Mesenteric fat pad (tissue), 1 donor: Measurements from ENCODE around the gene SYNCRIP. TPM values are rescaled to one million over a fixed set of nuclear protein-coding genes. Genes with fewer than 3 reads are reported as not detected.
"Not testable (repeated sequence)": the region's sequence is repeated elsewhere in the genome, so short reads cannot be mapped to it uniquely, and the experiment has no call there.

ENCODE experiments used
- DNase-seq: peaks from one replicate; pipeline ENCODE4 v3.0.0-alpha.2; 2020; ENCODE audit warnings: low spot score
- total RNA-seq: library from RNA; stranded (reverse); fragmentation: NEBNext Ultra II Directional; extraction: Animal tissue kit (Norgen Biotek cat#: 25700); gene quantifications from one replicate; pipeline ENCODE4 v1.2.1, GENCODE V29; 2021
- donor health status: DM: yes; HTN: yes; CAD: no.

Gene SYNCRIP
- total RNA-seq, 1 donor from 2014 or later: 98.4 TPM

- DNase-seq: no peak
Observed at GRCh38 chr6:85670573-85670972, 27.9 kb upstream of the SYNCRIP start.

- no peak for DNase-seq
Observed at GRCh38 chr6:85669735-85670194, 27.1 kb upstream of the SYNCRIP start.

DNA sequence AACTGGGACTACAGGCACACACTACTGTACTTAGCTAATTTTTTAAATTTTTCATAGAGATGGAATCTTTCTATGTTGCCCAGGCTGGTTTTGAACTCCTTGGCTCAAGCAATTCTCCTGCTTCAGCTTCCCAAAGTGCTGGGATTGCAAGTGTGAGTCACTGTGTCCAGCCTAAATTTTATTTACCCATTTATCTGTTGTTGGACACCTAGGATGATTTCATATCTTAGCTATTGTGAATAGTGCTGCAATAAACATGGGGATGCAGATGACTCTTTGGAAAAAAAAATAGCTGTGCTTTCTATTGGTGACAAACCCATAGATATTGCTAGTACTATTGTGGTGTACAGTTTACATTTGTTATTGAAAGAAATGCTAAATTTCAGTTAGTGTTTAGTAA is 19.6 kb upstream of the SYNCRIP start:
- DNase-seq: no peak

DNA sequence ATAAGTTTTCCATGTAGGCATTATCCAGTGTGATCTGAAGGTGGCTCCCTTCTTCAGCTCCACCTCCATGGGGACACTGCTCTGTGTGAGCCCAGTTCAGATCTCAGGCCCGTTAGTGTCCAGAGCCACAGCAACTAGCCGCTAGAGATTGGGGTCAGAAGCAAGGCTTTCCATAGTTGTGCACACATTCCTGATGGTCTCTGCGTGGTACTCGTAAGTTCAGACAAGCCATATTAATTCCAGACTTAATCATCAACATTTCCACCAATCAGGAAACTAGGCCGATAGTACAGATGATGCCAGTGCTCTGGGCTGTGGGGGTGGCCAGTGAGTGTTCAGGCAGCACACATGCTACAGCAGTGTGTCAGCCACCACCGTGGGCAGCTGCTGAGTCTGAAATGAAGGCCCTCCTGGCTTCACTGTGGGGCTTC is 17.5 kb upstream of the SYNCRIP start:
- no peak for DNase-seq

GRCh38 chr6:85650606-85651005 is 7.9 kb upstream of the SYNCRIP start:
- no peak for DNase-seq

- DNase-seq: no peak
Observed at GRCh38 chr6:85644279-85644762, 1.6 kb upstream of the SYNCRIP start.

DNA sequence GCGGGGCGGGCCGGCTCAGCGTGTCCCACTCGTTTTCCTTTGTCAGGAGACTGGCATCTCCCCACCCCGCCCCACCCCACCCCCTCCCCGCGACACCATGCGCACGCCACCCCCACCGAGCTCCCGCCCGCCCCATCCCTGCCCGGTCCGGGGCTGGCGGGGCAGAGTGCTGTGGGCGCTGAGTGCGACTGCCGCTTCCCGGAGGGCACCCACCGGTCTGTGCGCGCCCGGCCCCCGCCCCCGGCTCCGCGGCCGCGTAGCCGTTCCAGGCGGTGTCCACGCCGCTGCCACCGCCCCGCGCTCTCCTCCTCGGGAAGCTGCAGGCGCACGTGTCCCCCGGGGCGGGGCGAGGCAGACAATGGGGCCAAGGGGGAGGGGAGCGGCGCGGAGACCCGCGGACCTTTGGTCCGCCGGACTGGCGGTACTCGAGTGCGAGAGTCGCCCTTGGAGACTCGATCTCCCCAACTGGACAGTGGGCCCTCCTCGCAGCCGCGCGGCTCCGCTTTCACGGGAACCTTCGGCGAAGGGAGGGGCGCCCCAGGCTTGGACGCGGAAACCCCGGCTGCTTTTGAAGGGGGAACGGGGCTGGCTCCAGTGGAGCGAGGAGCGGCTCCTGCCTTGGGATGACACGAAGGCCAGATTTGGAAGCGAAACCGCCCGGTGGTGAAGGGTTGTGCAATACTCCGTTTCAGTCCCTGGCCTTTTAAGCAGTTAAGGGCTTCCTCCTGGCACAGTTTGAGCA is 1.0 kb upstream of the SYNCRIP start:
- peak; percentile 95 for DNase-seq

DNA sequence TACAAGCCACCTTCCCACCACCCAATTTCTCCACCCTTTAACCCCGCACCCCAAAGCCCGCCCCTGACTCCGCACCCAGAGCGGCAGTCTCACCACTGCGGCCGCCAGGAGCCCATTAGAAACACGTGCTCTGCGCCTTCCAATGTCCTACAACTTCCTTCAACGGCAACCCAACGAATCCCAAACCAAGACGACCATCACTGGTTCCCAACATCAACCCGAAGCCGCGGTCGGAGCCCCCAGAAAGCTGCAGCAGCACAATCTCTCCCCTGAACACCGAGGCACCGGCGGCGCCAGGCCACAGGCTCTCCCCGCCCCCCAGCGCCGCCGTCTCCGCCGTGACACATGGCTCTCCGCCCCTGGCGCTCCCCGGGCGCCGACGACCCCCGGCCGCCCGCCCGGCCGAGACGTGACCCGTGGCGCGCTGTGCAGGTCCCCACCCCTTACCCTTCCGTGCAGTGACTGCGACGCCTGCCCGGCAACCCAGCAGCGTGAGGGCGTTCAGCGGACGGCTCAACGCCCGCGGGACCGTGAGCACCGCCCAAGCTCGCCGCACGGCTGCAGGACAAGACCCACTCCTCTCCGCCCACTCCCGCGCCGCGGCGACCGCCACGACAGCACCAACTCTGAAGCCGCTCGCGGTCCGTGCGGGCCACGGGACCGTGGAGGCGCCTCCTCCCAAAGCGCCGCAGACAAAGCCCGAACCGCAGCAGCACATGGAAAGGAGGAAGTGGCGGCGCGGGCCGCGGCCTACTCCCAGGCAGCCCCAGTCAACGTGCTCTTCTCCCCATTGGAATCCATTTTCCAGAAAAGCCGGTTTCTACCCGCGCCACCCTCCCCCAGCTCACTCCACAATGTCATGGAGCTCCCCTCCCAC is 551 bp downstream of the SYNCRIP start:
- DNase-seq: peak; percentile 92

DNA sequence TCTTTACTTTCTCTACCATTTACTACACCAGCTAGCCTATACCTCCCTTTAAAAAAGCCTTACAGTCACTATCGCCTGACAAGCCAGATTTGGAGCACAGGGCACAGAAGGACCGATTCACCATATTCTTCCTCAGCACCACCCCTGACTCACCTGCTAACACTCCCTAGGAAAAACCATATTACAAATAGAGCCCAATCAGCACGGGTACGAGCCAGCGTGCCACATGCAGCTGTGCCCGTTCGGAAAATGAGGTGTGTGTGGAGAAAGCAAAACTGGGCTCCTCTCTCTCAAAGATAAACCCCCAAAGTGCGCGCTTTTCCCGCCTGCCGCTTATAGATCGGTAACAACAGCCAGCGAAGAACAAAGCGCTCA is 1.2 kb downstream of the SYNCRIP start:
- DNase-seq: no peak

GRCh38 chr6:85640821-85641220 is 1.9 kb downstream of the SYNCRIP start:
- DNase-seq: no peak

DNA sequence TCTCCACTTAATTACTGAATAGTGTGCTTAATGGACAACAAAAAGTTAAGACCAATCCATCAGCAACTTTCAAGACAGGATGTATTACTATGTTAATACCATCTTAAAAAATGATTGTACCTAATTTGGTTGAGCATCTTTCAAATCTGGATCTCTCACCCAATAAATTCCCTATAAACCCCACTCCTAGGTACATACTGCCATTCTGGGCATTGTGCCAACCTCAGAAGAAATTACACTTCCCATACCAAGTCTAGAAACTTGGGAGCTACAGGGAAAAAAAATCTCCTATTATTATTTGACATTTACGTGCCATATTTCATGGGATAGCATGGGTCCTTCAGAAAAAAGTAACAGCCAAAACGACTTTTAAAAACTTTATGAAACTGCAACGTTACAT is 5.1 kb downstream of the SYNCRIP start:
- DNase-seq: no peak

GRCh38 chr6:85632164-85632942 is 10.3 kb downstream of the SYNCRIP start:
- no peak for DNase-seq

- not testable (repeated sequence) for DNase-seq
Observed at GRCh38 chr6:85631117-85631516, 11.6 kb downstream of the SYNCRIP start.

DNA sequence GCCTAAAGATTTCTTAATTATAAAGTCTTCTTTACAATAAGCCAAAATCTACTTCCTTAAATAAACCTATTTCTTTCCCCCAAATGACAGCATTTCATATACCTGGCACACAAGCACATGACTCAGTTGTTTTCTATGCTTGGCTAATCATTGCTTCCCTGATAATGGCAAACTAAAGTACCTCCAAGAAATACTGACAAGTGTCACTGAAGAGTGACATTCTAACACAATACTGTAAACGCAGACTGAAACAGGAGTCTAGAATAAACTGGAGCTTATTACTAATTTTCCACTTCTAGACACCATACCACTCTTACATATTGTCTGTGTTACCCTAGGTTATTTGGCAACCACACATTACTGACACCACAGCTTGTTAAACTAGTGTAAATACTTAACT is 14.3 kb downstream of the SYNCRIP start:
- DNase-seq: no peak

DNA sequence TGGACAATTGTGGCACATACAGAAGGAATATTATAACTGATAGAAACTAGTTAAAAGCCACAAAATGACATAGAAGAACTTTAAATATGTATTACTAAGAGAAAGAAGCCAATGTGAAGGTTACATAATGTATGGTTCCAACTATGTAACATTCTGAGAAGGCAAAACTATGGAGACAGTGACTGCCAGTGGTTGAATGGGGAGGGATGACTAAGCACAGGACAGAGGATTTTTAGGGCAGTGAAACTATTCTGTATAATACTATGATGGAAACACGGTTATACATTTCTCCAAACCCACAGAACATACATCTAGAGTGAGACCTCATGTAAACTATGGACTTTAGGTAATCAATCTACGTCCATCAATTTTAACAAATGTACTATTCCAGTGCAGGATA is 22.4 kb downstream of the SYNCRIP start:
- DNase-seq: no peak

DNA sequence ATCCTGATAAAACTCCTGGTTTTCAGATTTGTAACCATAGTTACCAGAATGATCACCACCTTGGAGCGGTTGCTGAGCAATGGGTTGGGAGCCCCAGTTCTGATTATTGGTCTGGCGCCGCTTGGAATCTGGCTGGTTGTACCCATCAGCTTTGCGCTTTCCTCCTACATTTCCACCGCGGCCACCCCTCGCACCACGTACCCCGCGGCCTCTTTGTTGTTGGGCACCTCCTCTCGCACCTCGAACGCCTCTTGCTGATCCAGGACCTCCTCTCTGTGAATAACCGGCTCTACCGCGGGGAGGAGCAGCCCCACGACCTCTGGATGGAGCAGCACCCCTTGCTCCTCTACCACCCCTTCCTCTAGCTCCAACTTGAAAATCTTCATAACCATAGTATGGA is 27.9 kb downstream of the SYNCRIP start:
- DNase-seq: no peak

- DNase-seq: no peak
Observed at GRCh38 chr6:85612690-85613474, 29.8 kb downstream of the SYNCRIP start.

DNA sequence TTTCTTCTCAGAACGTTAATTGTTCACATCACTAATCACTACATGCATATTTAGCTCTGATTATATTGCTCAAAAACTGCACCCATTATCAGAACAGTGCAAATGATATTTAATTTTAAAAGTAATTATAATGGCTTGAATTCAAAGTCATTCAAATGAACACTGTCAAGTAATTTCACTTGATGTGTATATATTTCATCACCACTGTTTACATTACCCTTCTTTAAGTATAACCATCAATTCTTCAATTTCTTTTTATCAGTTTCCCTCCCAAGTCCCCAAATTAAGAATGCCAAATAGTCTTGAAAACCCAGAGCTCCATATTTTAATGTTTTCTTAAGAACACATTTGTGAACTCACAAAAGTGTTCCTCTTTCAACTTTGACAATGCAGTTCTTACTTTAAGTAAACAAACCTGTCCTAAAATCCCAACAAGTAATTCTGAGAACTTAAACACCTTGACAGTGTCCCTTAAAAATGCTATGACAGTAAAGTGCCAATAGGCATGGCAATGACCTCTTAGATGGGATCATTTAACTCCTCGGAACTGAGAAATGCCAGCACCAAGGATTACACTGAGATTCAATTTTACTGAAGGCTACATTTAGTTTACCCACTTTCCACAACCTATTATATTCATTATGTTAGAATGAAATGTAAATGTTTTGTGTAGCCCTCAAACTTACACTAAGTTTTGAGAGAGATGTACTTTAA is 32.3 kb downstream of the SYNCRIP start:
- DNase-seq: no peak

- DNase-seq: no peak
Observed at GRCh38 chr6:85602100-85602499, 40.6 kb downstream of the SYNCRIP start.

- no peak for DNase-seq
Observed at GRCh38 chr6:85600713-85601313, 41.9 kb downstream of the SYNCRIP start.
